ENCODE results near the gene SNTG2. TPM values are rescaled to one million over a fixed set of nuclear protein-coding genes. Genes with fewer than 3 reads are reported as not detected.

Gene SNTG2
- total and polyA plus RNA-seq, 7 experiments from 2014 or later: 0.26 to 4.9 (median 3.1) TPM; not detected in 2

DNA sequence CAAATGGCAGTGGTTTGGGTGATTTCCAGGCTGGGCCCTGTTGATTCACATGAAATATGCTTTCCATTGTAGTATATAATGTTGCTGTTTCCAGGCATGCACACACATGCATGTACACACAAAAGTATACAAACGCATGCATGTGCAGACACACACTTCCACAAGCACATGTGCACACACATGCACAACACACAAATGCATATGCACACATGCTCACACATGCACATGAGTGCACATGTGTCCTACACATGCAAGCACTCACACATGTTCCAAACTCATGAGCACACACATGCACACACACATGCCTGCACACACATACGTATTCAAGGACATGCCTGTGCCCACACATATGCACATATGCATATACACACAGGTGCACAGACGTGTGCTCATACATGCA is 30.6 kb downstream of the SNTG2 start:
- no peaks in the 10 kb centered on the region for H3K9me3 ChIP-seq (ENCODE audit: control insufficient read depth in 2 of 3, low read length in 3 of 3)
- no peaks in the 10 kb centered on the region for H3K36me3 ChIP-seq (ENCODE audit: control insufficient read depth in 2 of 3, insufficient read depth in 3 of 3, low read length in 3 of 3)
- ATAC-seq: no peak
- no peak overlapping the region for H3K4me3 ChIP-seq (ENCODE audit: low read length)
- Mint-ChIP-seq H3K36me3 (peaks cover 0 to 6% (median 1%) of the 10 kb centered on the region in 5 donors), H3K27me3 (peaks cover 0 to 21% (median 13%) of the 10 kb centered on the region in 5 donors), H3K27ac (no peak overlapping the region), H3K4me3 (no peak overlapping the region), H3K9me3 (peaks cover 0 to 6% (median 0%) of the 10 kb centered on the region in 11 donors), H3K4me1 (peaks cover 2 to 34% (median 24%) of the 10 kb centered on the region in 7 donors)
- H3K27ac ChIP-seq (ENCODE audit: low read depth, low read length): no peak overlapping the region
- DNase-seq: no peak
- CTCF ChIA-PET: no interaction called here
- intact Hi-C loops (cut with micrococcal nuclease): no loop called here
- no peaks in the 10 kb centered on the region for H3K4me1 ChIP-seq (ENCODE audit: control insufficient read depth in 2 of 2, insufficient read depth in 2 of 2, low read length in 2 of 2)
- no peaks in the 10 kb centered on the region for H3K27me3 ChIP-seq (ENCODE audit: control insufficient read depth in 2 of 2, insufficient read depth in 2 of 2, low read length in 2 of 2)
- POLR2A ChIA-PET: no interaction called here

DNA sequence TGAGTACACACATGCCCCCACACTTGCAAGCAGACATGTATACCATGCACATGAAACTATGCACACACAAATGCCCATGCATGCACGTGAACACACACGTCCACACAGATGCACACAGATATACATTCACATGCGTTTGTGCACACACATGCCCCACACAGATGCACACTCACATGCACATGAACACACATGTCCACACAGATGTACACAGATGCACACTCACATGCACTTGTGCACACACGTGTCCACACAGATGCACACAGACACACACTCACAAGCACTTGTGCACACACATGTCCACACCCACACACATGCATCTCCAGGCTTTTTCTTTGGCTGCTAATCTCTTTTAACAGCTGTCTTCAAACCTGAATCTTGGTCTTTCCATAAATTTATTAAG is 31.1 kb downstream of the SNTG2 start:
- Mint-ChIP-seq H3K4me3 (peak overlapping the region in 1 of 10 donors; percentile 1), H3K27ac (no peak overlapping the region), H3K27me3 (peaks cover 0 to 21% (median 12%) of the 10 kb centered on the region in 5 donors), H3K36me3 (peaks cover 0 to 6% (median 1%) of the 10 kb centered on the region in 5 donors), H3K9me3 (peaks cover 0 to 6% (median 0%) of the 10 kb centered on the region in 11 donors), H3K4me1 (peaks cover 2 to 34% (median 24%) of the 10 kb centered on the region in 7 donors)
- no peak overlapping the region for H3K27ac ChIP-seq (ENCODE audit: low read depth, low read length)
- H3K9me3 ChIP-seq (ENCODE audit: control insufficient read depth in 2 of 3, low read length in 3 of 3): no peaks in the 10 kb centered on the region
- ATAC-seq: no peak
- POLR2A ChIA-PET: interaction anchor here (0.6 kb wide), 1 partner anchor 804 kb away, joined by 3 read pairs; no protein-coding TSS in a partner anchor
- no peaks in the 10 kb centered on the region for H3K36me3 ChIP-seq (ENCODE audit: control insufficient read depth in 2 of 3, insufficient read depth in 3 of 3, low read length in 3 of 3)
- CTCF ChIA-PET: no interaction called here
- intact Hi-C loops (cut with micrococcal nuclease): no loop called here
- H3K27me3 ChIP-seq (ENCODE audit: control insufficient read depth in 2 of 2, insufficient read depth in 2 of 2, low read length in 2 of 2): no peaks in the 10 kb centered on the region
- H3K4me3 ChIP-seq (ENCODE audit: low read length): no peak overlapping the region
- no peaks in the 10 kb centered on the region for H3K4me1 ChIP-seq (ENCODE audit: control insufficient read depth in 2 of 2, insufficient read depth in 2 of 2, low read length in 2 of 2)
- DNase-seq: no peak

DNA sequence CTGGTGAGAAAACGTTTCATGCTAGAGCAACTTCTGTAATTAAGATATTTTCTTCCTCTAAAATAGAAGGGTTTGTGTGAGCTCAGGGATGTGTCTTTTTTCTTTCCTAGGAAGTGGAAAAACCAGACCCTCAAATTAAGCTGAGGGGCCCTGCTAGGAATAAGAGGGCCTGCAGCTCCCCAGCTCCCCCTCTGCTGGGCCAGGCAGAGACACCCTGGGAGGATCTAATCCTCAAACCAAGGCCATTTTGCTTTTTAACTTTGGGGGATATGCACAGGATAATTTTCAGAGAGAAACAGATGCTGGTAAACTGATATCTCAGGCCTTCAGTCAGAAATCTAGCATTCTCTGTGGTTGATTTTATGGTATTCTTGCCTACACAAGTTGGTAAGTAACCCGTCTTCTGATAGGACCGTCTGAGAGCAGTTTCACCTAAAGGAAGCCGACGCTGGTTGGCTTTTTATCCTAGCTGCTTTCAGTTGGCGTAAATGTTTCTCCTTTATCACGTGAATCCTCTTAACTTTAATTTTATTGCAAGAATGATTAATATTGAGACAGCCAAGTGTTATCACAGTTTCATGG is 34.8 kb downstream of the SNTG2 start:
- no peak overlapping the region for H3K4me3 ChIP-seq (ENCODE audit: low read length)
- H3K27me3 Mint-ChIP-seq: peaks cover 0 to 14% (median 9%) of the 10 kb centered on the region in 5 donors
- H3K36me3 Mint-ChIP-seq: no peaks in the 10 kb centered on the region
- no peaks in the 10 kb centered on the region for H3K36me3 ChIP-seq (ENCODE audit: control insufficient read depth in 2 of 3, insufficient read depth in 3 of 3, low read length in 3 of 3)
- H3K9me3 ChIP-seq (ENCODE audit: control insufficient read depth in 2 of 3, low read length in 3 of 3): no peaks in the 10 kb centered on the region
- no peak overlapping the region for H3K27ac ChIP-seq (ENCODE audit: low read depth, low read length)
- no peaks in the 10 kb centered on the region for H3K27me3 ChIP-seq (ENCODE audit: control insufficient read depth in 2 of 2, insufficient read depth in 2 of 2, low read length in 2 of 2)
- peak in 6 of 9 donors; percentile 6 to 36 (median 28) for DNase-seq
- H3K4me1 Mint-ChIP-seq: peaks cover 0 to 21% (median 15%) of the 10 kb centered on the region in 7 donors
- intact Hi-C loops (cut with micrococcal nuclease): loop anchor here in 1 of 2 donors (5.0 kb wide), 1 partner anchor 33 kb away; the partner anchor contains the start of gene SNTG2
- POLR2A ChIA-PET: interaction anchor here (0.5 to 3.3 kb wide), 3 partner anchors 9 to 209 kb away, joined by 3 to 16 read pairs (median 3); no protein-coding TSS in a partner anchor
- CTCF ChIA-PET: interaction anchor here (1.2 to 1.3 kb wide), 2 partner anchors 11 to 31 kb away, joined by 3 read pairs; no protein-coding TSS in a partner anchor
- H3K4me3 Mint-ChIP-seq: peak overlapping the region in 9 of 10 donors; percentile 43 to 74 (median 56)
- H3K9me3 Mint-ChIP-seq: peaks cover 0 to 4% (median 0%) of the 10 kb centered on the region in 11 donors
- H3K4me1 ChIP-seq (ENCODE audit: control insufficient read depth in 2 of 2, insufficient read depth in 2 of 2, low read length in 2 of 2): no peaks in the 10 kb centered on the region
- H3K27ac Mint-ChIP-seq: peak overlapping the region in 7 of 9 donors; percentile 14 to 80 (median 71)
- peak; percentile 48 for ATAC-seq

DNA sequence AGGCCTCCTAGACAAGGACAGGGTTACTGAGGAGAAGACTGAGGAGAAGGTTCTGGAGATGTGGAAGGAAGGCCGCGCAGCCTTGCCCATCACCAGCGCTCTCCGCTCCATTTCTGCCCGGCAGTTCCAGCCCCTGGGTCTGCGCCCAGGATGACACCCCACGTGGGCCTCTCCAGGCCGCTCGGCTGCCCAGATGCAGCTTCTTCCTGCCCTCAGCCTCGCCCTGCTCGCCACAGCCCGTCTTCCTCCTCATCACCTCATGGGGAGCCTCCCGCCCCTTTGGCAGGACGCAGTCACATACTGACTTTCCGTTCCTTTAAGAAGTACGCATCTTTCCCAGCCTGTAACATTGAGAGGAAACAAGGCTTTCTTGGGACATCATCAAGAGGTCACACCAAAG is 37.1 kb downstream of the SNTG2 start:
- H3K4me1 Mint-ChIP-seq: peaks cover 0 to 18% (median 15%) of the 10 kb centered on the region in 7 donors
- no peaks in the 10 kb centered on the region for H3K4me1 ChIP-seq (ENCODE audit: control insufficient read depth in 2 of 2, insufficient read depth in 2 of 2, low read length in 2 of 2)
- no peaks in the 10 kb centered on the region for H3K9me3 ChIP-seq (ENCODE audit: control insufficient read depth in 2 of 3, low read length in 3 of 3)
- ChIA-PET CTCF (no interaction called here), POLR2A (no interaction called here)
- no peak overlapping the region for H3K4me3 Mint-ChIP-seq
- H3K27me3 ChIP-seq (ENCODE audit: control insufficient read depth in 2 of 2, insufficient read depth in 2 of 2, low read length in 2 of 2): no peaks in the 10 kb centered on the region
- DNase-seq (no peak), ATAC-seq (no peak)
- intact Hi-C loops (cut with micrococcal nuclease): loop anchor here in 1 of 2 donors (5.0 kb wide), 1 partner anchor 35 kb away; the partner anchor contains the start of gene SNTG2
- H3K36me3 Mint-ChIP-seq: no peaks in the 10 kb centered on the region
- H3K27ac Mint-ChIP-seq: no peak overlapping the region
- no peak overlapping the region for H3K27ac ChIP-seq (ENCODE audit: low read depth, low read length)
- H3K9me3 Mint-ChIP-seq: peaks cover 0 to 2% (median 0%) of the 10 kb centered on the region in 11 donors
- no peak overlapping the region for H3K4me3 ChIP-seq (ENCODE audit: low read length)
- H3K36me3 ChIP-seq (ENCODE audit: control insufficient read depth in 2 of 3, insufficient read depth in 3 of 3, low read length in 3 of 3): no peaks in the 10 kb centered on the region
- peaks cover 3 to 10% (median 8%) of the 10 kb centered on the region in 5 donors for H3K27me3 Mint-ChIP-seq

DNA sequence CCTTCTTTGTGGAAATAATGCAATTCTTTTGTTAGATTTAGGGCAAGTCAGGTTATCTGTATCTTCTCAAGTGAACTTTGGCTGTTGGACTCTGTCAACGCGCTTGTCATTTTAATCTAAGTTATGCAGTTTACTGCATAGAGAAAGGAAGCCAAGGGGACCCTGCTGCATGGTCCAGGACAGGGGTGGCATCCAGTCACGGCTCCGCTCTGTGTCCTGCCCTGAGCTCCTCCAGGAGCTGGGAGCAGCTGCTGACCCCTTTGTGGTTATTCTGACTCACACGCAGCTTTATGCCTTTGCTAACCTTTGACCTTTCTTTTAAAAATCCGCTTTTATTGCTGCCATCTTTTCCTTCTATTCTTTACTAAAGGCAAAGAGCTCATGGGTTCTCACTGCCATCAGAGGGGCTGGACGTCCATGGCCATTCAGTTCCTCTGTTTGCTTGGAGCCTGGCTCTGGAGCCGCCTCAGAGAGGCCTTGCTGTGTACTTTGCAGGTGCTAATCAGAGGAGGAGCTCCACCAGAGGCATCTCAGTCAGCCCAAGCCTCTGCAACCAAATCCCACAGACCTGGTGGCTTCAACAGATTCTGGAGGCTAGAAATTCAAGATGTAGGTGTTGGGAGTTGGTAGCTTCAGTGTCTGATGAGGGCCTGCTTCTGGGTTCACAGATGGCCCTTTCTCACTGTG is 39.3 kb downstream of the SNTG2 start:
- intact Hi-C loops (cut with micrococcal nuclease): loop anchor here in 1 of 2 donors (5.0 kb wide), 1 partner anchor 38 kb away; the partner anchor contains the start of gene SNTG2
- Mint-ChIP-seq H3K4me3 (no peak overlapping the region), H3K4me1 (peaks cover 0 to 9% (median 8%) of the 10 kb centered on the region in 7 donors), H3K36me3 (no peaks in the 10 kb centered on the region), H3K9me3 (peaks cover 0 to 2% (median 0%) of the 10 kb centered on the region in 11 donors), H3K27ac (no peak overlapping the region), H3K27me3 (peaks cover 0 to 5% (median 2%) of the 10 kb centered on the region in 5 donors)
- H3K4me3 ChIP-seq (ENCODE audit: low read length): no peak overlapping the region
- DNase-seq (no peak), ATAC-seq (no peak)
- H3K27ac ChIP-seq (ENCODE audit: low read depth, low read length): no peak overlapping the region
- no peaks in the 10 kb centered on the region for H3K4me1 ChIP-seq (ENCODE audit: control insufficient read depth in 2 of 2, insufficient read depth in 2 of 2, low read length in 2 of 2)
- H3K36me3 ChIP-seq (ENCODE audit: control insufficient read depth in 2 of 3, insufficient read depth in 3 of 3, low read length in 3 of 3): no peaks in the 10 kb centered on the region
- ChIA-PET CTCF (no interaction called here), POLR2A (no interaction called here)
- H3K9me3 ChIP-seq (ENCODE audit: control insufficient read depth in 2 of 3, low read length in 3 of 3): no peaks in the 10 kb centered on the region
- no peaks in the 10 kb centered on the region for H3K27me3 ChIP-seq (ENCODE audit: control insufficient read depth in 2 of 2, insufficient read depth in 2 of 2, low read length in 2 of 2)

DNA sequence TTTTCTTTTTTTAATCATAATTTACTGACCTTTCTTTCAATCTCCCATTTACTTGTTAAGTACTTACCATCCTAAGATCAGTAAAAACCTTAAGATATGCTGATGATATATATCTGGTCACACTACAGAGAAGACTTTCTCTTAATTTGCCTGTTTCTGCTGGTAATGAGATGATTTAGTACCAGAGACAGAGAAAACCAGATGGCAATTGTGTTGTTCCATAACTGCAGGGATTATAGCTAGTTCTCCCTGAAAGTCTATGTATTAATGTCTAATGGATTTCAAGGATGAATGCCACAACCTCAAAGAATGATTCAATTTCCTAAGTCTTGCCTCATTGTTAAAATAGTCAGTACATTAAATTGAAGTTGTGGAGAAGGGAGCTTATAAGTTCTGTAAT is 40.3 kb downstream of the SNTG2 start:
- ATAC-seq: no peak
- peaks cover 2 to 14% (median 10%) of the 10 kb centered on the region in 5 donors for H3K27me3 Mint-ChIP-seq
- no peaks in the 10 kb centered on the region for H3K9me3 ChIP-seq (ENCODE audit: control insufficient read depth in 2 of 3, low read length in 3 of 3)
- H3K36me3 ChIP-seq (ENCODE audit: control insufficient read depth in 2 of 3, insufficient read depth in 3 of 3, low read length in 3 of 3): no peaks in the 10 kb centered on the region
- intact Hi-C loops (cut with micrococcal nuclease): no loop called here
- H3K4me1 ChIP-seq (ENCODE audit: control insufficient read depth in 2 of 2, insufficient read depth in 2 of 2, low read length in 2 of 2): no peaks in the 10 kb centered on the region
- H3K4me3 Mint-ChIP-seq: no peak overlapping the region
- ChIA-PET POLR2A (no interaction called here), CTCF (no interaction called here)
- H3K36me3 Mint-ChIP-seq: no peaks in the 10 kb centered on the region
- H3K27ac Mint-ChIP-seq: no peak overlapping the region
- no peaks in the 10 kb centered on the region for H3K27me3 ChIP-seq (ENCODE audit: control insufficient read depth in 2 of 2, insufficient read depth in 2 of 2, low read length in 2 of 2)
- H3K9me3 Mint-ChIP-seq: peaks cover 0 to 2% (median 0%) of the 10 kb centered on the region in 11 donors
- no peak for DNase-seq
- no peak overlapping the region for H3K4me3 ChIP-seq (ENCODE audit: low read length)
- H3K27ac ChIP-seq (ENCODE audit: low read depth, low read length): no peak overlapping the region
- H3K4me1 Mint-ChIP-seq: peaks cover 0 to 6% (median 0%) of the 10 kb centered on the region in 7 donors

Measured in naive thymus-derived CD4-positive, alpha-beta T cell (primary cell).